DND-41 (cell line): ENCODE results near the gene NXN.

Experiments used
- ATAC-seq: fragments of 200-7000 bp; cut with Tn5 transposase; 3 replicates; pipeline ENCODE4 v1.9.1; 2021; ENCODE audit warnings: low read depth; ENCODE audit not compliant: insufficient read depth
- DNase-seq: peaks from one replicate; pipeline ENCODE4 v3.0.0-alpha.2; 2020
- H2AFZ ChIP-seq: 2 replicates; pipeline ENCODE4 v1.6.0; 2012; ENCODE audit warnings: low read depth, low read length
- H3K27ac ChIP-seq: 2 replicates; pipeline ENCODE4 v1.5.1; 2012; ENCODE audit warnings: low read length, inconsistent platforms
- H3K27me3 ChIP-seq: fragments of 200-600 bp; sonication (generic); 2 replicates; pipeline ENCODE4 v1.6.0; 2012; ENCODE audit warnings: low read length, mild to moderate bottlenecking, inconsistent platforms; ENCODE audit not compliant: insufficient read depth, poor library complexity
- H3K36me3 ChIP-seq: 2 replicates; pipeline ENCODE4 v1.5.1; 2012; ENCODE audit warnings: low read length, inconsistent platforms; ENCODE audit not compliant: insufficient read depth
- H3K4me1 ChIP-seq: 2 replicates; pipeline ENCODE4 v1.5.1; 2012; ENCODE audit warnings: mild to moderate bottlenecking, low read length; ENCODE audit not compliant: insufficient read depth
- H3K4me2 ChIP-seq: 2 replicates; pipeline ENCODE4 v1.6.0; 2012; ENCODE audit warnings: mild to moderate bottlenecking, moderate library complexity, low read length, inconsistent platforms; ENCODE audit not compliant: insufficient read depth
- H3K4me3 ChIP-seq, 2 experiments: fragments of 200-600 bp in 1 of 2; shearing (Covaris generic) in 1 of 2; 2 replicates each; pipeline ENCODE4 v1.5.1; 2012 to 2016; ENCODE audit warnings: inconsistent platforms in 2 of 2, low read length in 2 of 2, mild to moderate bottlenecking in 2 of 2, low read depth in 1 of 2, moderate library complexity in 1 of 2
- H3K79me2 ChIP-seq: 2 replicates; pipeline ENCODE4 v1.6.0; 2012; ENCODE audit warnings: low read length, inconsistent platforms; ENCODE audit not compliant: insufficient read depth
- H3K9ac ChIP-seq: 2 replicates; pipeline ENCODE4 v1.6.0; 2012; ENCODE audit warnings: low read depth, mild to moderate bottlenecking, inconsistent platforms, low read length, moderate library complexity
- H3K9me3 ChIP-seq: 2 replicates; pipeline ENCODE4 v1.5.1; 2012; ENCODE audit warnings: low read length, moderate library complexity, mild to moderate bottlenecking, inconsistent platforms; ENCODE audit not compliant: insufficient read depth, severe bottlenecking
- H4K20me1 ChIP-seq: 2 replicates; pipeline ENCODE4 v1.6.0; 2012; ENCODE audit warnings: low read length; ENCODE audit not compliant: insufficient read depth
- CTCF ChIP-seq: IDR thresholded peaks from 2 replicates; pipeline ENCODE4 v1.5.1; 2012; ENCODE audit warnings: borderline replicate concordance, low read length, moderate library complexity, mild to moderate bottlenecking; ENCODE audit not compliant: poor library complexity, severe bottlenecking; ENCODE audit errors: extremely low read depth
- EZH2 ChIP-seq: IDR thresholded peaks from 3 replicates; pipeline ENCODE4 v1.6.1; 2012; ENCODE audit warnings: borderline replicate concordance, low read depth, mild to moderate bottlenecking, moderate library complexity, low read length, inconsistent platforms; ENCODE audit not compliant: severe bottlenecking

NXN gene

GRCh38 chr17:970364-970763 is 9.2 kb downstream of the NXN start:
- no peaks in the 10 kb centered on the region for H4K20me1 ChIP-seq
- H3K79me2 ChIP-seq = no peaks in the 10 kb centered on the region

GRCh38 chr17:969811-970355 is 9.7 kb downstream of the NXN start:
- TF ChIP-seq CTCF (no peak), EZH2 (no peak)
- Histone ChIP-seq H3K4me1 (no peaks in the 10 kb centered on the region), H3K27me3 (peaks cover 5% of the 10 kb centered on the region), H3K27ac (no peak overlapping the region), H4K20me1 (no peaks in the 10 kb centered on the region), H3K79me2 (no peaks in the 10 kb centered on the region), H3K36me3 (no peaks in the 10 kb centered on the region), H3K9ac (no peak overlapping the region), H3K4me2 (no peak overlapping the region), H3K4me3 (no peak overlapping the region), H2AFZ (no peak overlapping the region), H3K9me3 (no peaks in the 10 kb centered on the region)
- DNase-seq (no peak), ATAC-seq (no peak)

More at GRCh38 chr17:970364-970763, 9.2 kb downstream of the NXN start:
- DNase-seq (no peak), ATAC-seq (no peak)
- Histone ChIP-seq H3K36me3 (no peaks in the 10 kb centered on the region), H3K4me2 (no peak overlapping the region), H3K4me1 (no peaks in the 10 kb centered on the region), H3K9me3 (no peaks in the 10 kb centered on the region), H3K9ac (no peak overlapping the region), H3K4me3 (no peak overlapping the region), H2AFZ (no peak overlapping the region), H3K27me3 (peaks cover 6% of the 10 kb centered on the region), H3K27ac (no peak overlapping the region)
- TF ChIP-seq CTCF = no peak

GRCh38 chr17:968812-969730 is 10.5 kb downstream of the NXN start:
- ATAC-seq (no peak), DNase-seq (no peak)
- Histone ChIP-seq H3K27ac (no peak overlapping the region), H3K79me2 (no peaks in the 10 kb centered on the region), H3K36me3 (no peaks in the 10 kb centered on the region), H3K4me1 (no peaks in the 10 kb centered on the region), H3K4me2 (no peak overlapping the region), H4K20me1 (no peaks in the 10 kb centered on the region), H3K9ac (no peak overlapping the region), H2AFZ (no peak overlapping the region), H3K4me3 (no peak overlapping the region), H3K27me3 (peaks cover 5% of the 10 kb centered on the region), H3K9me3 (no peaks in the 10 kb centered on the region)
- TF ChIP-seq EZH2 (no peak), CTCF (no peak)
